Gastrocnemius medialis (tissue), 4 donors: ENCODE results near the gene TSC22D3.

Experiments
- CTCF ChIP-seq, 5 experiments: fragments of 450-650 bp in 3 of 5; fragments of 200-600 bp in 2 of 5; sonication (generic) in 2 of 5; IDR thresholded peaks in 4 of 5; conservative IDR thresholded peaks in 1 of 5; 1 replicate in 4 of 5; 2 replicates in 1 of 5; pipeline ENCODE4 v1.5.1; 2016 to 2019; ENCODE audit warnings: antibody characterized with exemption in 5 of 5, mild to moderate bottlenecking in 3 of 5, moderate library complexity in 3 of 5
- POLR2A ChIP-seq, 2 donors: fragments of 450-650 bp; IDR thresholded peaks; one replicate each; pipeline ENCODE4 v1.6.1; 2017; ENCODE audit warnings: antibody characterized with exemption in 2 of 2, mild to moderate bottlenecking in 2 of 2, moderate library complexity in 2 of 2

- TF ChIP-seq CTCF (IDR thresholded peaks at IDR 0.05 in 4 of 5, conservative IDR thresholded peaks at IDR 0.05 in 1 of 5) (no peak), POLR2A (IDR thresholded peaks at IDR 0.05) (no peak)
These were observed 93.3 kb downstream of the TSC22D3 start for GRCh38 chrX:107682256-107682655.
